Measurements from ENCODE around the gene RGPD4. TPM values are rescaled to one million over a fixed set of nuclear protein-coding genes. Genes with fewer than 3 reads are reported as not detected.
"Not testable (repeated sequence)": the region's sequence is repeated elsewhere in the genome, so short reads cannot be mapped to it uniquely, and the experiment has no call there.

RGPD4 gene
- total RNA-seq, 3 donors from 2014 or later, result 0.08 to 0.24 (median 0.08) TPM

- no peak for ATAC-seq
- H3K4me1 Mint-ChIP-seq (ENCODE audit: low read depth), result no peaks in the 10 kb centered on the region
- H3K36me3 Mint-ChIP-seq (ENCODE audit: insufficient read depth), result no peaks in the 10 kb centered on the region
- H3K4me3 Mint-ChIP-seq, result no peak overlapping the region
- no peaks in the 10 kb centered on the region for H3K27me3 Mint-ChIP-seq (ENCODE audit: low read depth)
- no peak for DNase-seq
- no peaks in the 10 kb centered on the region for H3K9me3 Mint-ChIP-seq
These were observed 2.1 kb upstream of the RGPD4 start for GRCh38 chr2:107824451-107825205.

DNA sequence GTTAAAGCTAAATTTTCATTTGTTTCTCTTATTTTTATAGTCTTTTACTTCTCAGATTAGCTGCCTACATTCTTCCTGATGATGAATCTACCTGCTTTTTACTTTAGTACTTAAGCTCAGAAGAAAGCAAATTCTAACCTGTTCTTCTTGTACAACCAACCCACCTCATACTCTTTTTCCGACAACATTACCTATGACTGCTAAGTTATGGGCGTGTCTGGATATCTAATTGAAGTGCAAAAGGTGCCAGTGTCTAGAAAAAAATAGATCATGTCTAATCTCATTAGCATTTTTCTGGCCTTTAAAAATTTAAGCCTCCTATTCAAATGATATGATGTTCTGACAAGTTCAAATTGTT, 1.5 kb upstream of the RGPD4 start:
- no peak overlapping the region for H3K4me3 Mint-ChIP-seq
- DNase-seq (no peak), ATAC-seq (no peak)
- H3K4me1 Mint-ChIP-seq (ENCODE audit: low read depth), result no peaks in the 10 kb centered on the region
- no peaks in the 10 kb centered on the region for H3K36me3 Mint-ChIP-seq (ENCODE audit: insufficient read depth)
- H3K27me3 Mint-ChIP-seq (ENCODE audit: low read depth), result no peaks in the 10 kb centered on the region
- no peaks in the 10 kb centered on the region for H3K9me3 Mint-ChIP-seq

GRCh38 chr2:107829514-107829913, 2.8 kb downstream of the RGPD4 start:
- DNase-seq; H3K4me3 Mint-ChIP-seq; H3K9me3 Mint-ChIP-seq; H3K27me3 Mint-ChIP-seq (ENCODE audit: low read depth); ATAC-seq; H3K4me1 Mint-ChIP-seq (ENCODE audit: low read depth); H3K36me3 Mint-ChIP-seq (ENCODE audit: insufficient read depth): not testable (repeated sequence)

DNA sequence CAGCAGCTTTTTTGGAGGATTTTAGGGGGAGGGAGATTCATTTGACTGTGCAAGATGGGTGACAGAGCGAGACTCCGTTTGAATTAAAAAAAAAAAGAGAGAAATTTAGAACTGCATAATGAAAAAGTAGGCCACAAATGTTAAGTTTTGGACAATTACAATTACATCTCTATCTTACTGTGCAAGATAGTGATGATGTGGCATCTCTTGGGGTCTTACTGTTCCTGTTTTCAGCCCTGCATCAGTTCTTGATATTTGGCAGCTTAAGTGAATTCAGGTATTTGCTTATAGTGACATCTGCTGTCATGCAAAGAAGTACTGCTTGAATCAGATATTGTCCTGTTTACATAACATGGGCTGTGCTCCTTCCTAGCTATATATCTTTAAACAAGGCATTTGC, 6.5 kb downstream of the RGPD4 start:
- H3K36me3 Mint-ChIP-seq (ENCODE audit: insufficient read depth); DNase-seq; H3K27me3 Mint-ChIP-seq (ENCODE audit: low read depth); H3K4me3 Mint-ChIP-seq; ATAC-seq; H3K9me3 Mint-ChIP-seq; H3K4me1 Mint-ChIP-seq (ENCODE audit: low read depth): not testable (repeated sequence)

- not testable (repeated sequence) for ATAC-seq; DNase-seq; H3K4me1 Mint-ChIP-seq (ENCODE audit: low read depth); H3K36me3 Mint-ChIP-seq (ENCODE audit: insufficient read depth); H3K9me3 Mint-ChIP-seq; H3K27me3 Mint-ChIP-seq (ENCODE audit: low read depth); H3K4me3 Mint-ChIP-seq
These were observed 6.9 kb downstream of the RGPD4 start for GRCh38 chr2:107833618-107834017.

GRCh38 chr2:107916121-107916520, 89.4 kb downstream of the RGPD4 start:
- not testable (repeated sequence) for H3K4me3 Mint-ChIP-seq; H3K36me3 Mint-ChIP-seq (ENCODE audit: insufficient read depth); ATAC-seq; H3K9me3 Mint-ChIP-seq; H3K27me3 Mint-ChIP-seq (ENCODE audit: low read depth); DNase-seq; H3K4me1 Mint-ChIP-seq (ENCODE audit: low read depth)

GRCh38 chr2:107916696-107917370, 90.1 kb downstream of the RGPD4 start:
- not testable (repeated sequence) for H3K4me1 Mint-ChIP-seq (ENCODE audit: low read depth); H3K4me3 Mint-ChIP-seq; H3K27me3 Mint-ChIP-seq (ENCODE audit: low read depth); H3K9me3 Mint-ChIP-seq; ATAC-seq; H3K36me3 Mint-ChIP-seq (ENCODE audit: insufficient read depth); DNase-seq

GRCh38 chr2:107927034-107927534, 100.4 kb downstream of the RGPD4 start:
- Mint-ChIP-seq H3K9me3 (no peaks in the 10 kb centered on the region), H3K4me3 (no peak overlapping the region), H3K4me1 (ENCODE audit: low read depth) (no peaks in the 10 kb centered on the region), H3K27me3 (ENCODE audit: low read depth) (no peaks in the 10 kb centered on the region), H3K36me3 (ENCODE audit: insufficient read depth) (no peaks in the 10 kb centered on the region)
- DNase-seq (no peak), ATAC-seq (no peak)

DNA sequence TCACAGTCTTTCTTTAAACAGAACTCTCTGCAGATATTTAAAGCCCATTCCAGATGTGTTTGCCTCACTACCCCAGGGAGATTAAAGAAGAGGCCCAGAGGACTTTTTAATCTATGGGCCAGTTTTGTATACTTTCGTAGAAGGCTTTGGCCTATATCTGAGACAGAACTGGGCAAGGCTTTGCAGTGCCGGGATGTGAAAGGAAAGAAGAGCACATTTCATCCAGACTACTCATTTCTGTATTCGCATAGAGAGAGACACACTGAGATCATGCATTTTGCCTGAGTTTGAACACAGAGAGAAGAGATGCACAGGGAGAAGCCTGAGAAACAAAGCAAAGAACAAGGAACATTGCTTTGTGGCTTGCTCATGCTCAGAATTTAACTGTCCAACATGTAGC, 104.7 kb downstream of the RGPD4 start:
- Mint-ChIP-seq H3K4me3 (no peak overlapping the region), H3K36me3 (ENCODE audit: insufficient read depth) (no peaks in the 10 kb centered on the region), H3K4me1 (ENCODE audit: low read depth) (no peaks in the 10 kb centered on the region), H3K27me3 (ENCODE audit: low read depth) (no peaks in the 10 kb centered on the region), H3K9me3 (no peaks in the 10 kb centered on the region)
- no peak for DNase-seq
- ATAC-seq, result no peak

DNA sequence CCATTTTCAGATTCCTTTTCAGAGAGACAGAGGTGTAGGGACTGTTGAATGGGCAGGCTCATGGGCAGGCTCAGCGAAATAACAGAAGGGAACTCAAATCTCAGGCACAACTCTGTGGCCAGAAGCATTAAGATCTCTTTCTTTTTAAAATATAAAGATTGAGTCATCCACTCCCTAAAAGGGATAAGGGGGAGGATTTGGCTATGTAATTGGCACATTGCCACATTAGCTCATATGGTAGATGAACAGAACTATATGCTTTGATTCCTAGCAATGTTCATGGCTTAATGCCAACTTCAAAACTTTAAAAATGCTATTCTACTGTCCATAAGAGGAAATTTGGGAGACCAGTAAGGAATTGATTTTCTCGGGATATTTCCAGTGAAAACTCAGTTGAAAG, 105.8 kb downstream of the RGPD4 start:
- H3K4me1 Mint-ChIP-seq (ENCODE audit: low read depth), result no peaks in the 10 kb centered on the region
- no peaks in the 10 kb centered on the region for H3K9me3 Mint-ChIP-seq
- no peaks in the 10 kb centered on the region for H3K36me3 Mint-ChIP-seq (ENCODE audit: insufficient read depth)
- ATAC-seq (no peak), DNase-seq (no peak)
- H3K27me3 Mint-ChIP-seq (ENCODE audit: low read depth), result no peaks in the 10 kb centered on the region
- H3K4me3 Mint-ChIP-seq, result no peak overlapping the region

- H3K9me3 Mint-ChIP-seq, result no peaks in the 10 kb centered on the region
- no peak for DNase-seq
- no peaks in the 10 kb centered on the region for H3K36me3 Mint-ChIP-seq (ENCODE audit: insufficient read depth)
- H3K4me1 Mint-ChIP-seq (ENCODE audit: low read depth), result no peaks in the 10 kb centered on the region
- no peak overlapping the region for H3K4me3 Mint-ChIP-seq
- no peaks in the 10 kb centered on the region for H3K27me3 Mint-ChIP-seq (ENCODE audit: low read depth)
- ATAC-seq, result no peak
These were observed 106.3 kb downstream of the RGPD4 start for GRCh38 chr2:107932979-107933378.

- Mint-ChIP-seq H3K9me3 (peaks cover under 1% of the 10 kb centered on the region), H3K4me1 (ENCODE audit: low read depth) (no peaks in the 10 kb centered on the region), H3K4me3 (no peak overlapping the region), H3K27me3 (ENCODE audit: low read depth) (no peaks in the 10 kb centered on the region), H3K36me3 (ENCODE audit: insufficient read depth) (no peaks in the 10 kb centered on the region)
- DNase-seq (no peak), ATAC-seq (no peak)
These were observed 110.0 kb downstream of the RGPD4 start for GRCh38 chr2:107936433-107937359.

All from activated T-cell treated with anti-CD3 and anti-CD28 coated beads, Interleukin-2, amount 50 U/mL, for 4 hours (primary cell).